Fibroblast of skin of scalp (primary cell): ENCODE data around the gene MXRA8. TPM values are rescaled to one million over a fixed set of nuclear protein-coding genes. Genes with fewer than 3 reads are reported as not detected.
"Not testable (repeated sequence)": the region's sequence is repeated elsewhere in the genome, so short reads cannot be mapped to it uniquely, and the experiment has no call there.

Source experiments
- DNase-seq: peaks from one replicate; pipeline ENCODE4 v3.0.0-alpha.2; 2013
- polyA plus RNA-seq, 2 experiments: library from polyadenylated mRNA; unstranded; fragments of 120-200 nt; gene quantifications; one replicate each; pipeline ENCODE4 v1.2.1, GENCODE V29; 2013; ENCODE audit not compliant: insufficient read length in 2 of 2

Gene MXRA8, protein sequence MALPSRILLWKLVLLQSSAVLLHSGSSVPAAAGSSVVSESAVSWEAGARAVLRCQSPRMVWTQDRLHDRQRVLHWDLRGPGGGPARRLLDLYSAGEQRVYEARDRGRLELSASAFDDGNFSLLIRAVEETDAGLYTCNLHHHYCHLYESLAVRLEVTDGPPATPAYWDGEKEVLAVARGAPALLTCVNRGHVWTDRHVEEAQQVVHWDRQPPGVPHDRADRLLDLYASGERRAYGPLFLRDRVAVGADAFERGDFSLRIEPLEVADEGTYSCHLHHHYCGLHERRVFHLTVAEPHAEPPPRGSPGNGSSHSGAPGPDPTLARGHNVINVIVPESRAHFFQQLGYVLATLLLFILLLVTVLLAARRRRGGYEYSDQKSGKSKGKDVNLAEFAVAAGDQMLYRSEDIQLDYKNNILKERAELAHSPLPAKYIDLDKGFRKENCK
- polyA plus RNA-seq (2013, experiment 1 of 2; ENCODE audit: insufficient read length), result 472 TPM
- 459 TPM for polyA plus RNA-seq (2013, experiment 2 of 2; ENCODE audit: insufficient read length)

DNA sequence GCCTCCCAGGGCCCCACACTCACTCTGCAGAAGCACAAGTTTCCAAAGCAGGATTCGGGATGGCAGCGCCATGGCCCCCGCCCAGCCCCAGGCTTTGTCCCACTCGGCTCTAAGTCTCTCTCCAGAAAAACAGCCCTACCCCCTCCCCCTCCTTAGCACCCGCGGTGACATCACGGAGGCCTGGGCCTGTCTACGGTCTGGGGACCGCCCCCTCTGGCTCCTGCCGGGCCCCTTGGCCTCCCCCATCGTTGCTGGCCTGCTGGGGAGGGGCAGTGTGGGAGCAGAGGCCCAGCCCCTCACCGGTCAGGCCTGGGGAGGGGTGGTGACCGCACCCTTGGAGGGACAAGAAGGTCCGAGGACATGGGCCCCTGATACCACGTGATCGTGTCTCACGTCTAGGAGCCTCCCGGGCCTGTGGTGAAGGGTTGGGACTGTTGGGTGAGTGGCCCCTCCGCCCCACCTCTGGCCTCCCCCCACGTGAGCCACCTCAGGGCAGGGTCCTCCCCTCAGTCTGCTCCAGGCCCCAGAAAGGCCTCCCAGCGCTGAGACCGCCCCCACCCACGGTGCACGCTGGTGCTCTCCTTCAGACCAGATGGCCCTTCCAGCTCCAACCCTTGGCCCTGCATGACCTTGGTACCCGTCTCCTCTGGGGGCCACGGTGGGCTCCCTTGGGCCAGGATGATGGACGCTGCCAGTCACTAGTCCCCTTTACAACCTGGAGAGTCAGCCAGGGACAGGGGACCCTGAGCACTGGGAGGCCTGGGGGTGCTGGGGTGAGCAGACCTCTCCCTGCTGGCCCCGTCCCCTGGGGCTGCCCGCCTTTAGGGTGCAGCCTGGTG lies at the start of gene MXRA8:
Gene MXRA8, minus strand, starts transcription at position 123 of the 839 bp plus-strand sequence. Its CDS starts 51 bp downstream, at position 72.
- peak; percentile 94 for DNase-seq

GRCh38 chr1:1407636-1408318 lies 49.4 kb upstream of the MXRA8 start:
- DNase-seq, result peak; percentile 24

DNA sequence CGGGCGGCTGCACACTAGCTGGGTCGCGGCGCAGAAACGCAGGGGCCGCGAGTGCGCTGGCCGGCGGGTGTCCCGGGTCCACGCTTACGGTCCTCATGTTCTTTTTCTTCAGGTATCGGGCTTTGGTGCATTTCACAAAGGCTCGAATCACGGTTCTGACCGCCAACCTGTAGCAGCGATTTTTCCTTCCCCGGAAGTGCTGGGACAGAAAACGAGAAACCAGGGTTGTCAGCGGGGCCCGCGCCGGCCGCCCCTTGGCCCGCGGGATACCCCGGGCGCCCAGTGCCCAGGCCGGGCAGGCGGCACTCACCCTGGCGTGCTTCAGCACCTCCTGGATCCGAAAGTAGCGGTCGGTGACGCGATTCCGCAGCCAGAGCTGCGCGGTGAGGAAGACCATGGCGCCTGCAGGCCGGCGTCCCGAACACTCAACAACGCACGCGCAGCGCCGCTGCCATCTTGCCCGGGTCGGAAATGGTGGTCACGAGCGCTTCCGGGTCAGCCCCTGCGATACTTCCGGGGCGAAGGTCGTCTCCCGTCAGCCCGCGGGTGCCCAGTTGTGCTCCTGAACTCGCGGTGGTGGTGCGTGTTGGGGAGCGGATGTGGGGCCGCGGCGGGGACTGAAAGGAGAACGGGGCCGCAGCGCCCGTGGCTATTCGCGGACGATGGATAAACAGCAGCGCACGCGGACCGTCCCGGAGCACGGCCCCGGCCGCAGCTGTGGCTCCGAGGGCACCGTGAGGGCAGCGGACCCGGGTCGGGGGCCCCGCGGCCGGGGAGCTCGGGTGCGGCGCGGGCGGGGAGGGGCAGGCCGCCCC lies 48.7 kb upstream of the MXRA8 start, which contains the start of gene MRPL20:
Gene MRPL20, minus strand, starts transcription at position 473 of the 815 bp plus-strand sequence. Its CDS starts 76 bp downstream, at position 397.
- DNase-seq, result peak; percentile 91

DNA sequence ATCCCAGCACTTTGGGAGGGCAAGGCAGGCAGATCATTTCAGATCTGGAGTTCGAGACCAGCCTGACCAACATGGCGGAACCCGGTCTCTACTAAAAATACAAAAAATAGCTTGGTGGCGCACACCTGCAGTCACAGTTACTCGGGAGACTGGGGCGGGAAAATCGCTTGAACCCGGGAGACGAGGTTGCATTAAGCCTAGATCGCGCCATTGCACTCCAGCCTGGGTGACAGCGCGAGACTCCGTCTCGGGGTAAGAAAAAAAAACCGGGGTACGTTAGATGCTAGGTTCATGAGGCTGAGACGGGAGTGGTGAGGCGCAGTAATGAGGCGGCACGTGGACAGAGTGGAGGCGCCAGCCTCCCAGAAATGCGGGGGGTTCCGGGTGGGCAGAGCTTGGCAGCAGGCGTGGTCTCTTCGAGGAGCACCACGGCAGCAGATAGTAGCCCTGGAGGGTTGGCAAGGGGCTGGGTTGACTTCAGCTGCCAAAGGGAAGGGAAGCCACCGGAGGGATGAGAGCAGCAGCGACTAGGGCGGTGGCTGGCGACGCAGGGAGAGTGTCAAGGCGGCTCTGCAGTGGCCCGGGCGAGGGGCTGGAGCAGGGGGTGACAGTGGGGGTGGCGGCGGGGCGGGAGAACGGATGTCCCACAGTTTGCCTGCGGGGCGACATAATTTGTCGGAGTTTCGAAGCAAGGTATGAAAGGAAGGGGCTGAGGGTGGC lies 47.9 kb upstream of the MXRA8 start:
- no peak for DNase-seq

- DNase-seq, result no peak
These were observed 45.3 kb upstream of the MXRA8 start for GRCh38 chr1:1403653-1404052.

- DNase-seq, result not testable (repeated sequence)
These were observed 44.6 kb upstream of the MXRA8 start for GRCh38 chr1:1402901-1403392.

- peak; percentile 59 for DNase-seq
These were observed 43.9 kb upstream of the MXRA8 start for GRCh38 chr1:1402072-1402900.

DNA sequence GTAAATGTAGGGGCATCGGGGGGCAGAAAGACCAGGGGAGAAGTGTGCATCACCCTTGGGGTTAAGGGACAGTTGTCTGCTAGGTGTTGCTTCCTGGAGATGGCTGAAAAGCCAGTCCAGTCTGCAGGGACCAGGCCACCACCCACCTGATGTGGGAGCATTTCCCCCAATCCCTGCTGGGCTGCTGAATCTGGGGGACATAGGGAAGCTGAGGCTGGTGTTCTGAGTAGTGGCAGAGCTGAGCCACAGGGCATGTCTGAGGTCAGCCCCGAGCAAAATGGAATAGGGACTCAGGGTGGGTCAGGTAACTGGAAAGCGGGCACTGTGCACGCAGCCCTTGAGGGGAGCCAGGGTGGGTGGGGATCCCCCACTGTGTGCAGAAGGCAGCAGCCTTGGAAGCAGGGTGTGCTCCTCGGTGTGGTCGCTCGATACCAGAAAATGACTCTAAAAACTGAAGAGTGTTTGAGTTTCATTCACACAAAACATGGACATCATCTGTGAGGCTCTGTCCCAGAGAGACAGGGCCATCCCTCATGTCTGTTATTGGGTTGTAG lies 43.2 kb upstream of the MXRA8 start:
- no peak for DNase-seq

DNA sequence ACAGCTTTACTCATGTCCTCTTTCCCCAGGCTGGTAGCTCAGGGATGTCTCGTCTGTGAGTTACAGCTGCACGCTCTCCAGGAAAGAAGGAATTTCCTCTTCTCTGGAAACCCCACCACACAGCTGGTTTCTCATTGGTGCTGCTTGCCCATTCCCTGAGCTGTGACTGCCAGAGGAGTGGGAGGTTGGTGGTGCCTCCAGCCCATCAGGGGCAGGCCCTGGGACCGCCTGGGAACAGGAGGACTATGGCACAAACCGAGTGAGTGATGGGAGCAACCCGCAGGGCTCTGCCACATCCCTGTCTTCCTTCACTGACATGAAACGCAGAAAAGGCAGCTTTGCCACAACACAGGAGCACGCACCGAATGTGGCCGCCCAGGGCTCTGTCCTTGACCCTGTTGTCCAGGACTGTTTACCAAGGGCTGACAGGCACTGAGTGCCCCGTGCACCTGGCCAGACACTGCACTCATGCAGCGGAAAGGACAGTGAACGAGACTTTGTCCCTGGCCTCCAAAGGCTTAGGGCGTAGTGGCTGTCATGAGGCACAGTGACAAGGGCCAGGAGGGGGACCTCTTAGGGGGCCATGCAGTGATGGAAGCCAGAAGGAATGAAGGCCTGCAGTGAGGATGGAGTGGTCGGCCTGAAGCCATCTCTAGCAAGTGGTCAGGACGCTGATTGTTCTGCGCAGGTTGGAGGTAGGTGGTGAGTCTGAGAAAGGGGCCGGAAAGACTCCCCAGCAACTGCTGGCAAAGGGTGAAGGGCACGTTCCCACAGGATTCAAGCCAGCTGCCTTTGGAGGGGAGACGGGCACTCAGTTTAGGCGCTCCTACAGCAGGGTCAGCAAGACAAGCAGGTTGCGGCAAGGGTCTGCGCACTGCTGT lies 42.5 kb upstream of the MXRA8 start:
- no peak for DNase-seq

- DNase-seq, result no peak
These were observed 41.7 kb upstream of the MXRA8 start for GRCh38 chr1:1399872-1400575.

DNA sequence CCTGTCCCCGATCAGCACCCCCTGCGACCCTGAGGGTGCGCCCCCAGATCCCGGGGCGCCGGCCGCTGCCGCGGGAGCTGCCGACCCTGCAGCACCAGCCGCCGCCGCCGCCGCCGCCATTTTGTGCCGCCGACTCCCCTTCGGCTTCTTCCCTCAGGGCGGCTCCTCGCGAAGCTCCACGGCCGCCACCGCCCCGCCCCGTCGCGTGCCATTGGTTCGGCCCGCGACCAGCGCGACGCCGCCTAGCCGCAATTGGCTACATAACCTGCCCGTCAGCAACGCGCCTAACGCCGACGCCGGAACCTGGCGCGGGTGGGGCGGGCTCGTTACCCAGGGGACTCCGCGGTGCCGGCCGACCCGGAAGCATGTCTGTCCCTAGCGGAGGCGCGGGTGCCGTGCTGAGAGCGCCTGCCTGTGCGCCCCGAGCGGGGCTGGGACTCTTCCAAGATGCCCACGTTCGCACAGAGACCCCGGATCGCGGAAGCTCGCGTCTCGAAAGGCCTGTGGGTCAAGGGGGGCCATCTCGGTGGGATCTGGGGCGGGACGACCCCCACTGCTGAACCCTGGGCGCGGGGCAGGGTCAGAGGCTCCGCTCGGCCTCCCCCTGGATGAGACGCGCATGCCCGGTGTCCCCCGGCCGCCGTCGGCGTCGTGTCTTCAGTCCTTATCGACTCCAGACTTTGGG lies 41.0 kb upstream of the MXRA8 start, which contains the start of gene CCNL2:
Gene CCNL2, minus strand, starts transcription at position 149 of the 685 bp plus-strand sequence. Its CDS starts 29 bp downstream, at position 120.
- DNase-seq, result peak; percentile 99

- no peak for DNase-seq
These were observed 40.4 kb upstream of the MXRA8 start for GRCh38 chr1:1398677-1399186.

DNA sequence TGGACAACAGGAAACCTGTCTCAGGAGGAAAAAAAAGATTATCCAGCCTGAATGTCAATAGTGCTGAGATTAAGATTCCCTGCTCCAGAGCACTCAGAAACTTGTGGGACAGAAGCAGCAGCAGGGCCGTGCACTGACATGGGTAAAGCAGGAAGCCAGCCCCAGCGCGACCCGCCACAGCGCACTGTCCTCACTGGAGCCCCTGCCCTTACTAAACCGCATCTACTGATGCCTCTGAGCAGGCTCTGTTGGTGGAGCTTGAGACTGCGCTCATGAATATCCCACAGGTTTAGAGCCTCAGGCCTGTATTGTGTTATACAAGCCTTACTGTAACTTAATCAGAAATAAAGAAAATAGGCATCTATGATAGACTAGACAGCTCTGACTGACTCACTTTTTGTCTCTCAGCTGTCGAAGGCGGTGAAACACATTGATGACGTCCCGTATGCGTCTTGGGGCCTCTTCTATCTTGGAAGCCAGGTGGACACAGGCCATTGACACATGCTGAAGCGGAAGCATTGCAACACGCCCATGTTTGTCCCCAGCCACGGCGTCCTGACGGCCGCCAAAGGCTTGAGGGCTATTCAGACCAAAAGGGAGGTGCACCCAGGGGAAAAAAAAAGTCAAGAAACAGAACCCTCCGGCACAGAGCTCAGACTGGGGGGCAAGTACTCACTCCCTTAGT lies 39.6 kb upstream of the MXRA8 start:
- no peak for DNase-seq

GRCh38 chr1:1395166-1395565 lies 36.8 kb upstream of the MXRA8 start:
- DNase-seq, result no peak

DNA sequence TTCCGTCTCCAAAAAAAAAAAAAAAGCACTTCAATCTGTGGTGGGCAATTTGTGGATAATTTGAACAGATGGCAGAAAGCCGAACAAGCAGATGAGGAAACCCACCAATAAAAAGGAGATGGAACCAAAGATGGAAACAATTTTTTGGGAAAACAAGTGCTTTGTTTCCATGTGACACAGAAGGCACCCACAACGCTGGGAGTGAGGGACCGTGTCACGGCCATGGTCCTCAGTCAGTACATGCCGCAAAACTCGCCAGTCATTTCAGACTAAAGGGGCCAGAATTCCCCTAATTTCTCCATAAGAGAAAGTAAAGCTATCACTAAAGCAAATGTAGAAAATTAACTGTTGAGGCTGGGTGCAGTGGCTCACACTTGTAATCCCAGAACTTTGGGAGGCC lies 35.8 kb upstream of the MXRA8 start:
- no peak for DNase-seq

GRCh38 chr1:1393428-1393827 lies 35.1 kb upstream of the MXRA8 start:
- DNase-seq, result no peak
